Heart left ventricle (tissue), 13 donors: ENCODE results near the gene LILRA5.

Experiments used
- POLR2A ChIP-seq, 2 donors: fragments of 450-650 bp; IDR thresholded peaks; one replicate each; pipeline ENCODE4 v1.6.1; 2017; ENCODE audit warnings: antibody characterized with exemption in 2 of 2, mild to moderate bottlenecking in 2 of 2, moderate library complexity in 2 of 2
- TF ChIP-seq, protein P1 (sequence below), 12 donors: fragments of 200-600 bp; sonication (generic) in 4 of 12; IDR thresholded peaks; one replicate each; pipeline versions ENCODE4 v1.5.0 to v1.8.0; 2018 to 2022; ENCODE audit warnings: antibody characterized with exemption in 12 of 12, mild to moderate bottlenecking in 5 of 12
- donor health status: ischemic (EF 13 %, LVEDD 7.1; RV severe dilation, severe dysfunction).
- donor health status: DM: no; HTN: yes; CAD: no.
- donor health status: DM: no; HTN: no; CAD: no.
- donor health status: ischemic (EF 25% LVEDD 6.9; RV normal size, moderate dysfunction).
- donor health status: ischemic (EF 25% LVEDD 5.7; RV mildly dilated, moderate dysfunction).
- donor health status: ischemic (EF 35%, LVEDD 5.7; RV mildly dilated, moderate dysfunction).
- donor health status: nonischemic (EF 11% LVEDD 7.7; RV severe dilation, severe dysfunction).
- donor health status: DM: yes; HTN: yes; CAD: no.
- donor health status: PGD.
- donor health status: ischemic (EF 29% LVEDD 5.4; RV normal size, mild dysfunction).
- donor health status: nonischemic (EF 23%, LVEDD 6.1; RV moderate dilation, normal function).

DNA sequence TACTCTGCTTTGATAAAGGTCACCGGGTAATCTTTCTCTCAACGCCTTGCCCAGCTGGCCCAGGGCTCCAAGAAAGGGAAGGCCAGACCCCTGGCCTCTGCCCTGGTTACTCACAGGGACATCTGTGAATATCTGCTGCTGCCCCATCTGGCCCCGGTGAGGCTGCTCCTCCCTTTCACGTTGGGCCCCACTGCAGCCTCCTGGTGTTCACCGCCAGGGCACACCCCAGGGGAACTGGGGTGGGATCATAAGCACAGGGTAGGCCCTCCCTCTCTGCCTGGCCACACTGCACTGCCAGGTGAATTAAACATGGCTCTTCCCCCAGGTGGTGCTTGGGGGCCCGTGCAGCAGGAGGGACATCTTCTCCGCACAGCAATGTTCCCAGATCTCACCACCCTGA, 39.1 kb upstream of the LILRA5 start:
- TF ChIP-seq, protein P1, sequence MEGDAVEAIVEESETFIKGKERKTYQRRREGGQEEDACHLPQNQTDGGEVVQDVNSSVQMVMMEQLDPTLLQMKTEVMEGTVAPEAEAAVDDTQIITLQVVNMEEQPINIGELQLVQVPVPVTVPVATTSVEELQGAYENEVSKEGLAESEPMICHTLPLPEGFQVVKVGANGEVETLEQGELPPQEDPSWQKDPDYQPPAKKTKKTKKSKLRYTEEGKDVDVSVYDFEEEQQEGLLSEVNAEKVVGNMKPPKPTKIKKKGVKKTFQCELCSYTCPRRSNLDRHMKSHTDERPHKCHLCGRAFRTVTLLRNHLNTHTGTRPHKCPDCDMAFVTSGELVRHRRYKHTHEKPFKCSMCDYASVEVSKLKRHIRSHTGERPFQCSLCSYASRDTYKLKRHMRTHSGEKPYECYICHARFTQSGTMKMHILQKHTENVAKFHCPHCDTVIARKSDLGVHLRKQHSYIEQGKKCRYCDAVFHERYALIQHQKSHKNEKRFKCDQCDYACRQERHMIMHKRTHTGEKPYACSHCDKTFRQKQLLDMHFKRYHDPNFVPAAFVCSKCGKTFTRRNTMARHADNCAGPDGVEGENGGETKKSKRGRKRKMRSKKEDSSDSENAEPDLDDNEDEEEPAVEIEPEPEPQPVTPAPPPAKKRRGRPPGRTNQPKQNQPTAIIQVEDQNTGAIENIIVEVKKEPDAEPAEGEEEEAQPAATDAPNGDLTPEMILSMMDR (IDR thresholded peaks at IDR 0.05): no peak
- TF ChIP-seq POLR2A (IDR thresholded peaks at IDR 0.05): no peak
